ENCODE data around the gene PLA2G15. TPM values are rescaled to one million over a fixed set of nuclear protein-coding genes. Genes with fewer than 3 reads are reported as not detected.

Gene PLA2G15
- total and polyA plus RNA-seq, 2 of the 13 experiments (the other 11 are each of a cell fraction or from before 2014, with no cell fraction given) = 14.4 to 23.7 TPM

- TF ChIP-seq ZNF281 (CRISPR knock-in tag; IDR thresholded peaks at IDR 0.05; ENCODE audit: borderline replicate concordance) (peak; percentile 27; the same call in 1 of the 2 replicates), ZNF83 (CRISPR knock-in tag; IDR thresholded peaks at IDR 0.05; ENCODE audit: borderline replicate concordance) (no peak), ZNF317 (CRISPR knock-in tag; IDR thresholded peaks at IDR 0.05) (peak; percentile 90), ZNF546 (CRISPR knock-in tag; conservative IDR thresholded peaks at IDR 0.05) (no peak), ELF1 (CRISPR knock-in tag; IDR thresholded peaks at IDR 0.05) (peak; percentile 51; the same call in 1 of the 2 replicates), ZBTB44 (CRISPR knock-in tag; IDR thresholded peaks at IDR 0.05) (no peak; the same call in 1 of the 2 replicates), ZNF263 (CRISPR knock-in tag; IDR thresholded peaks at IDR 0.05) (peak; percentile 21; the same call in 1 of the 2 replicates), NCOR1 (IDR thresholded peaks at IDR 0.05; ENCODE audit: borderline replicate concordance, low read length) (peak; percentile 38; the same call in 1 of the 2 replicates), ZNF614 (CRISPR knock-in tag; IDR thresholded peaks at IDR 0.05; ENCODE audit: borderline replicate concordance) (peak; percentile 96), ZBTB37 (CRISPR knock-in tag; IDR thresholded peaks at IDR 0.05) (peak; percentile 68; the same call in 1 of the 2 replicates), U2AF1 (optimal IDR thresholded peaks at IDR 0.05; ENCODE audit: low read depth, low read length) (no peak), AKNA (CRISPR knock-in tag; IDR thresholded peaks at IDR 0.05; ENCODE audit: borderline replicate concordance) (no peak), RXRB (CRISPR knock-in tag; IDR thresholded peaks at IDR 0.05; ENCODE audit: borderline replicate concordance) (peak; percentile 95)
These were observed 20.1 kb downstream of the PLA2G15 start (continued) for GRCh38 chr16:68265078-68265920.

All from HepG2 (cell line).